Measurements from ENCODE around the gene WRAP73.

The WRAP73 gene

GRCh38 chr1:3618881-3619671 is 30.8 kb downstream of the WRAP73 start:
- peak; percentile 87 for DNase-seq (ENCODE audit: low spot score)
- TF ChIP-seq, protein P1, sequence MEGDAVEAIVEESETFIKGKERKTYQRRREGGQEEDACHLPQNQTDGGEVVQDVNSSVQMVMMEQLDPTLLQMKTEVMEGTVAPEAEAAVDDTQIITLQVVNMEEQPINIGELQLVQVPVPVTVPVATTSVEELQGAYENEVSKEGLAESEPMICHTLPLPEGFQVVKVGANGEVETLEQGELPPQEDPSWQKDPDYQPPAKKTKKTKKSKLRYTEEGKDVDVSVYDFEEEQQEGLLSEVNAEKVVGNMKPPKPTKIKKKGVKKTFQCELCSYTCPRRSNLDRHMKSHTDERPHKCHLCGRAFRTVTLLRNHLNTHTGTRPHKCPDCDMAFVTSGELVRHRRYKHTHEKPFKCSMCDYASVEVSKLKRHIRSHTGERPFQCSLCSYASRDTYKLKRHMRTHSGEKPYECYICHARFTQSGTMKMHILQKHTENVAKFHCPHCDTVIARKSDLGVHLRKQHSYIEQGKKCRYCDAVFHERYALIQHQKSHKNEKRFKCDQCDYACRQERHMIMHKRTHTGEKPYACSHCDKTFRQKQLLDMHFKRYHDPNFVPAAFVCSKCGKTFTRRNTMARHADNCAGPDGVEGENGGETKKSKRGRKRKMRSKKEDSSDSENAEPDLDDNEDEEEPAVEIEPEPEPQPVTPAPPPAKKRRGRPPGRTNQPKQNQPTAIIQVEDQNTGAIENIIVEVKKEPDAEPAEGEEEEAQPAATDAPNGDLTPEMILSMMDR (IDR thresholded peaks at IDR 0.05; ENCODE audit: extremely low read depth, missing control alignments): peak; percentile 56

GRCh38 chr1:3618531-3618880 is 31.4 kb downstream of the WRAP73 start:
- no peak for DNase-seq (ENCODE audit: low spot score)
- TF ChIP-seq, protein P1 (IDR thresholded peaks at IDR 0.05; ENCODE audit: extremely low read depth, missing control alignments): no peak

DNA sequence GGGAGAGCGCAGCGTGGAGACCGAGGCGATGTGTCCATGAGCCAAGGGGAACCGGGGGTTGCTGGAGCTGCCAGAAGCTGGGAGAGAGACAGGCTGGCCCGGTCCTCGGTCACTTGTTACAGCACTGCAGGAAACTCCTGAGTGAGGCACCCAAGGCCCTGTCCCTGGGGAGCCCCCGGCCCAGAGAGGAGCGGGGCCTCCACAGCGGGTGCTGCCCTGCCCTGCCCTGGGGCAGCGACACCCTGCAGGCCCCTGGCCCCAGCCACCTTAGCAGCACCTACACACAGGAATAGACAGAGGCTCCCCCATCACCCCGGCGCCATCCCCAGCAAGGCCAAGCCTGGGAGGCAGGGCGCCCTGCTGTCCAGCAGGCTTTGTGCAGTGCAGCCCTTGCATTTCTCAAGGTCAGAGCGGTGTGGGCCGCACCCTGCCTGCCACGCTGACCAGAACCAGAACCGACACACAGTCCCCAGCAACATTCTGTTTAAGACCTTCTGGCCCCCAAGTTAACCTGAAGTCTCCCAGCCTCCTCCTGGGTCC is 32.0 kb downstream of the WRAP73 start:
- no peak for DNase-seq (ENCODE audit: low spot score)
- TF ChIP-seq, protein P1 (IDR thresholded peaks at IDR 0.05; ENCODE audit: extremely low read depth, missing control alignments): no peak

GRCh38 chr1:3616861-3617260 is 33.0 kb downstream of the WRAP73 start:
- no peak for DNase-seq (ENCODE audit: low spot score)
- TF ChIP-seq, protein P1 (IDR thresholded peaks at IDR 0.05; ENCODE audit: extremely low read depth, missing control alignments): no peak

GRCh38 chr1:3614755-3615742 is 34.9 kb downstream of the WRAP73 start:
- DNase-seq (ENCODE audit: low spot score): no peak
- TF ChIP-seq, protein P1 (IDR thresholded peaks at IDR 0.05; ENCODE audit: extremely low read depth, missing control alignments): peak; percentile 24

DNA sequence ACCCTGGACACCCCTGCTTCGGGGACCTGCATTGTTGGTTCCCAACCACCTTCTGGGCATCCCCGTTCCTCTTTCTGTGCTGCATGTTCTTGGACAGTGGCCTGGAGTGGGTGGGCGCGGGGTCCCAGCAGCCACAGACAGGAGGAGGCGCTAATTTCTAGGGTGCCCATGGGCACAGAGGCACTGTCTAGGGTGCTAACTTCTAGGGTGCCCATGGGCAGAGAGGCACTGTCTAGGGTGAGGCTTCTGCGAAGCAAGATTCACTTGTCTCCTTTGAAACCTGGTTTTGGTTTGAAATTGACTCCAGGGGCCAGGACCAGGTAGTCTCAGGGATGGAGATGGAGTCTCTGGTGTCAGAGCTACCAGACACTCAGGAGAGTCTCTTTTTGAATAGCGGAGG is 37.8 kb downstream of the WRAP73 start:
- DNase-seq (ENCODE audit: low spot score): no peak
- TF ChIP-seq, protein P1 (IDR thresholded peaks at IDR 0.05; ENCODE audit: extremely low read depth, missing control alignments): no peak
